Measurements from ENCODE around the gene RPS19.

The RPS19 gene

GRCh38 chr19:41816761-41817160, 43.3 kb upstream of the RPS19 start:
- H3K36me3 ChIP-seq (ENCODE audit: insufficient read depth, low read length): no peaks in the 10 kb centered on the region
- H3K27me3 ChIP-seq (ENCODE audit: insufficient read depth, low read length): no peaks in the 10 kb centered on the region
- no peaks in the 10 kb centered on the region for H4K20me1 ChIP-seq (ENCODE audit: insufficient read depth, low read length)
- no peak overlapping the region for H2AFZ ChIP-seq (ENCODE audit: low read length)
- H3K4me1 ChIP-seq (ENCODE audit: insufficient read depth, low read length, severe bottlenecking): no peaks in the 10 kb centered on the region
- H3K27ac ChIP-seq (ENCODE audit: low read depth, low read length, poor library complexity, severe bottlenecking): no peak overlapping the region
- no peaks in the 10 kb centered on the region for H3K9me2 ChIP-seq (ENCODE audit: low read depth, low read length)
- no peak overlapping the region for H3K4me2 ChIP-seq (ENCODE audit: low read length)
- no peak overlapping the region for H3K4me3 ChIP-seq (ENCODE audit: low read depth, low read length, poor library complexity, severe bottlenecking)
- no peak for TF ChIP-seq EZH2 (IDR thresholded peaks at IDR 0.05; ENCODE audit: borderline replicate concordance, low read length)
- H3F3A ChIP-seq (ENCODE audit: insufficient read depth, low read length): no peaks in the 10 kb centered on the region
- no peak overlapping the region for H3K9ac ChIP-seq (ENCODE audit: low read length)
- H3K9me3 ChIP-seq (ENCODE audit: low read length): no peaks in the 10 kb centered on the region
- H3K79me2 ChIP-seq (ENCODE audit: insufficient read depth, low read length): no peaks in the 10 kb centered on the region

- no peak for TF ChIP-seq EZH2 (IDR thresholded peaks at IDR 0.05; ENCODE audit: borderline replicate concordance, low read length)
- peak; percentile 71 for TF ChIP-seq CTCF (IDR thresholded peaks at IDR 0.05; ENCODE audit: low read length)
- Histone ChIP-seq H3K9me3 (ENCODE audit: low read length) (no peaks in the 10 kb centered on the region), H3F3A (ENCODE audit: insufficient read depth, low read length) (no peaks in the 10 kb centered on the region), H3K36me3 (ENCODE audit: insufficient read depth, low read length) (no peaks in the 10 kb centered on the region), H3K9me2 (ENCODE audit: low read depth, low read length) (no peaks in the 10 kb centered on the region), H3K27ac (ENCODE audit: low read depth, low read length, poor library complexity, severe bottlenecking) (no peak overlapping the region), H3K4me3 (ENCODE audit: low read depth, low read length, poor library complexity, severe bottlenecking) (no peak overlapping the region), H3K9ac (ENCODE audit: low read length) (no peak overlapping the region), H4K20me1 (ENCODE audit: insufficient read depth, low read length) (no peaks in the 10 kb centered on the region), H3K79me2 (ENCODE audit: insufficient read depth, low read length) (no peaks in the 10 kb centered on the region), H3K4me1 (ENCODE audit: insufficient read depth, low read length, severe bottlenecking) (no peaks in the 10 kb centered on the region), H3K27me3 (ENCODE audit: insufficient read depth, low read length) (no peaks in the 10 kb centered on the region), H3K4me2 (ENCODE audit: low read length) (no peak overlapping the region), H2AFZ (ENCODE audit: low read length) (no peak overlapping the region)
Observed at GRCh38 chr19:41821003-41821735, 38.9 kb upstream of the RPS19 start.

DNA sequence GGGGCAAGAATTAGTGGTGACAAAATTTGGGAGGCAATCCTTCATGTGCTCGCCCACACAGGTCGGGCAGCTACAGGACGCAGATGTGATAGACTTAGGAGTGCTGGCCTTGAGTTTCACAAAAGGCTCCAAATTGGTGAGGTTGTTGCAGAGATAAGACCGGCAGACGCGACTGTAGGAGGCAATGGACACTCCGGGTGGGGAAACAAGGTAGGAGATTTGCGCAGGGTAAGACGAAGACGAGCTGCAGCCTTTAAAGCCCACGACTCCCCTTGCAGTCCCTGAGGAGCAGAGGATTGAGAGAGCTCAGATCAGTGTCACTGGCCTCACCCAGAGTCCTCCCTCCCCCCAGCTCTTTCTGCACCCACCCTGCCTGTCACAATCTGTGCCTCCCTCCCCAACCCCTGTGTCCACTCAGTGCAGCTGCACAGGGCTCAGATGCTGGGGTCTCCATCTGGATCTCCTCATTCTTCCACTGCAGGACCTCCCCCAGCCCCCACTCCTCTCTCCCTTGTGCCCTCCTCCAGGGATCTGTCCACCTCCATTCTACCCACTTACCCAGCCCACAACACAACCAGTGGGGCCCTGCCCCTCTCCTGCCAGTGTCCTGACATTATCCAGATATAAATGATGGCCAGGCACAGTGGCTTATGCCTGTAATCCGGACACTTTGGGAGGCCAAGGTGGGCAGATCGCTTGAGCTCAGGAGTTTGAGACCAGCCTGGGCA, 21.9 kb upstream of the RPS19 start:
- no peaks in the 10 kb centered on the region for H3K9me2 ChIP-seq (ENCODE audit: low read depth, low read length)
- H4K20me1 ChIP-seq (ENCODE audit: insufficient read depth, low read length): no peaks in the 10 kb centered on the region
- H3K27ac ChIP-seq (ENCODE audit: low read depth, low read length, poor library complexity, severe bottlenecking): no peak overlapping the region
- H3K4me1 ChIP-seq (ENCODE audit: insufficient read depth, low read length, severe bottlenecking): no peaks in the 10 kb centered on the region
- no peaks in the 10 kb centered on the region; the same call in 1 of the 2 replicates for H3K27me3 ChIP-seq (ENCODE audit: insufficient read depth, low read length)
- H3K9me3 ChIP-seq (ENCODE audit: low read length): no peaks in the 10 kb centered on the region
- H3K4me3 ChIP-seq (ENCODE audit: low read depth, low read length, poor library complexity, severe bottlenecking): no peak overlapping the region
- H3K79me2 ChIP-seq (ENCODE audit: insufficient read depth, low read length): no peaks in the 10 kb centered on the region
- no peak overlapping the region for H3K4me2 ChIP-seq (ENCODE audit: low read length)
- H3K36me3 ChIP-seq (ENCODE audit: insufficient read depth, low read length): no peaks in the 10 kb centered on the region
- no peak for TF ChIP-seq CTCF (IDR thresholded peaks at IDR 0.05; ENCODE audit: low read length)
- TF ChIP-seq EZH2 (IDR thresholded peaks at IDR 0.05; ENCODE audit: borderline replicate concordance, low read length): no peak
- no peaks in the 10 kb centered on the region for H3F3A ChIP-seq (ENCODE audit: insufficient read depth, low read length)
- no peak overlapping the region for H3K9ac ChIP-seq (ENCODE audit: low read length)
- no peak overlapping the region for H2AFZ ChIP-seq (ENCODE audit: low read length)
